K562 (cell line): Measurements from ENCODE around the gene COL10A1. TPM values are rescaled to one million over a fixed set of nuclear protein-coding genes. Genes with fewer than 3 reads are reported as not detected.

ENCODE experiments used
- BCLAF1 ChIP-seq, 2 experiments: fragments of 450-650 bp in 1 of 2; IDR thresholded peaks; 2 replicates each; pipeline ENCODE4 v1.6.1; 2011 to 2017; ENCODE audit warnings: low read depth in 2 of 2, antibody characterized with exemption in 1 of 2, borderline replicate concordance in 1 of 2, low read length in 1 of 2, mild to moderate bottlenecking in 1 of 2, mixed read lengths in 1 of 2; ENCODE audit not compliant: control insufficient read depth in 1 of 2
- CTCFL ChIP-seq: IDR thresholded peaks from 2 replicates; pipeline ENCODE4 v1.6.1; 2011; ENCODE audit warnings: borderline replicate concordance, low read depth, mild to moderate bottlenecking, moderate library complexity, low read length; ENCODE audit not compliant: insufficient read depth, poor library complexity, severe bottlenecking
- E2F6 ChIP-seq, 2 experiments: IDR thresholded peaks; 2 replicates each; pipeline ENCODE4 v1.6.1; 2011; ENCODE audit warnings: borderline replicate concordance in 1 of 2, control low read depth in 1 of 2, low read depth in 1 of 2, low read length in 1 of 2, mild to moderate bottlenecking in 1 of 2, mixed read lengths in 1 of 2, moderate library complexity in 1 of 2; ENCODE audit not compliant: insufficient read depth in 1 of 2, insufficient read length in 1 of 2, poor library complexity in 1 of 2, severe bottlenecking in 1 of 2; ENCODE audit errors: extremely low read depth in 1 of 2
- GABPA ChIP-seq: fragments of 200-800 bp; sonication (Bioruptor generic); conservative IDR thresholded peaks from 2 replicates; pipeline ENCODE4 v1.6.1; 2016; ENCODE audit warnings: low read depth, missing genetic modification characterization, missing compliant biosample characterization
- HNRNPLL ChIP-seq: fragments of 200-400 bp; formaldehyde crosslinking; IDR thresholded peaks from 2 replicates; pipeline ENCODE4 v1.6.1; 2017; ENCODE audit warnings: low read length, low read depth, mild to moderate bottlenecking; ENCODE audit not compliant: poor library complexity, severe bottlenecking
- JUND ChIP-seq, 2 experiments: IDR thresholded peaks; 2 replicates in 1 of 2; 3 replicates in 1 of 2; pipeline ENCODE4 v1.6.1; 2011; ENCODE audit warnings: borderline replicate concordance in 2 of 2, low read depth in 2 of 2, low read length in 2 of 2, improper control_type of control experiment in 1 of 2, missing biosample characterization in 1 of 2, missing genetic modification characterization in 1 of 2, missing genetic modification reagents in 1 of 2
- KLF1 ChIP-seq: fragments of 450-650 bp; IDR thresholded peaks from 2 replicates; pipeline ENCODE4 v1.6.1; 2016; ENCODE audit warnings: missing genetic modification characterization, missing compliant biosample characterization
- NFRKB ChIP-seq: fragments of 450-650 bp; IDR thresholded peaks from 2 replicates; pipeline ENCODE4 v1.6.1; 2016; ENCODE audit warnings: low read depth
- POLR2B ChIP-seq: fragments of 450-650 bp; IDR thresholded peaks from 2 replicates; pipeline ENCODE4 v1.6.1; 2018; ENCODE audit warnings: low read depth; ENCODE audit not compliant: partially characterized antibody
- POLR2G ChIP-seq: fragments of 200-400 bp; formaldehyde crosslinking; IDR thresholded peaks from 2 replicates; pipeline ENCODE4 v1.6.1; 2017; ENCODE audit warnings: low read depth, mild to moderate bottlenecking, antibody characterized with exemption, low read length, moderate library complexity
- RNF2 ChIP-seq: sonication (generic); IDR thresholded peaks from 2 replicates; pipeline ENCODE4 v1.6.1; 2016
- TAF1 ChIP-seq: IDR thresholded peaks from 2 replicates; pipeline ENCODE4 v1.6.1; 2011; ENCODE audit warnings: mild to moderate bottlenecking, low read length, moderate library complexity; ENCODE audit not compliant: insufficient read depth, control insufficient read depth, severe bottlenecking; ENCODE audit errors: extremely low read depth
- ZBTB26 ChIP-seq: fragments of 450-650 bp; formaldehyde crosslinking; IDR thresholded peaks from 2 replicates; pipeline ENCODE4 v1.4.0; 2022; ENCODE audit warnings: missing genetic modification characterization
- ZBTB7A ChIP-seq: IDR thresholded peaks from 2 replicates; pipeline ENCODE4 v1.6.1; 2011; ENCODE audit warnings: low read depth, mild to moderate bottlenecking, low read length, moderate library complexity, borderline replicate concordance; ENCODE audit not compliant: control insufficient read depth
- polyA plus RNA-seq, 8 experiments: library from polyadenylated mRNA; depleted of rRNA in 4 of 8; stranded (reverse) in 5 of 8; unstranded in 3 of 8; fragments of >200 nt; fragmentation: Nextera tagmentation in 2 of 8; fragmentation: Illumina TruSeq in 1 of 8; extraction: Ambion mirVana in 2 of 8; extraction: Trizol in 1 of 8; gene quantifications; 2 replicates each; pipeline versions ENCODE4 v1.2.1 to v1.2.3, GENCODE V29; 2011 to 2014; ENCODE audit warnings: inconsistent platforms in 1 of 8, missing spikeins in 1 of 8
- total RNA-seq, 7 experiments: library from RNA; depleted of rRNA in 6 of 7; stranded (reverse); fragments of >200 nt in 6 of 7; fragmentation: Illumina TruSeq in 2 of 7; extraction: Trizol in 2 of 7; gene quantifications; 2 replicates each; pipeline versions ENCODE4 v1.2.1 to v1.2.3, GENCODE V29; 2011 to 2021; ENCODE audit warnings: low replicate concordance in 1 of 7

COL10A1 gene
- total and polyA plus RNA-seq, 9 of the 15 experiments (the other 6 are each of a cell fraction or from before 2014, with no cell fraction given) = 0.06 to 0.08 TPM; not detected in 7

GRCh38 chr6:116100419-116101301 lies 25.3 kb downstream of the COL10A1 start, which contains the start of gene NT5DC1 (continued):
- TF ChIP-seq CTCFL (peak; percentile 25), HNRNPLL (peak; percentile 91), GABPA (tag) (peak; percentile 72), POLR2G (peak; percentile 97), KLF1 (tag) (peak; percentile 66; the same call in 1 of the 2 replicates), BCLAF1 (IDR thresholded peaks at IDR 0.05; ENCODE audit: borderline replicate concordance in 1 of 2, control insufficient read depth in 1 of 2, low read depth in 2 of 2, low read length in 1 of 2) (no peak), RNF2 (peak; percentile 74; the same call in 1 of the 2 replicates), ZBTB7A (peak; percentile 66; the same call in 1 of the 2 replicates), E2F6 (IDR thresholded peaks at IDR 0.05; ENCODE audit: borderline replicate concordance in 1 of 2, extremely low read depth in 1 of 2, insufficient read depth in 1 of 2, insufficient read length in 1 of 2, low read depth in 1 of 2, low read length in 1 of 2, poor library complexity in 1 of 2, severe bottlenecking in 1 of 2) (peak; percentile 65 to 88), NFRKB (peak; percentile 47; the same call in 1 of the 2 replicates), TAF1 (peak; percentile 42), ZBTB26 (CRISPR knock-in tag) (no peak), JUND (IDR thresholded peaks at IDR 0.05; ENCODE audit: borderline replicate concordance, low read depth, low read length) (no peak), JUND (tag; IDR thresholded peaks at IDR 0.05; ENCODE audit: borderline replicate concordance, low read depth, low read length) (0 out of 3 replicates have a peak, but pooled peaks have one; percentile 12), POLR2B (peak; percentile 73)
